ENCODE data around the gene PAK2. TPM values are rescaled to one million over a fixed set of nuclear protein-coding genes. Genes with fewer than 3 reads are reported as not detected.

Gene PAK2
- total and polyA plus RNA-seq, 4 experiments from 2014 or later: 29.1 to 97.4 (median 59.9) TPM

DNA sequence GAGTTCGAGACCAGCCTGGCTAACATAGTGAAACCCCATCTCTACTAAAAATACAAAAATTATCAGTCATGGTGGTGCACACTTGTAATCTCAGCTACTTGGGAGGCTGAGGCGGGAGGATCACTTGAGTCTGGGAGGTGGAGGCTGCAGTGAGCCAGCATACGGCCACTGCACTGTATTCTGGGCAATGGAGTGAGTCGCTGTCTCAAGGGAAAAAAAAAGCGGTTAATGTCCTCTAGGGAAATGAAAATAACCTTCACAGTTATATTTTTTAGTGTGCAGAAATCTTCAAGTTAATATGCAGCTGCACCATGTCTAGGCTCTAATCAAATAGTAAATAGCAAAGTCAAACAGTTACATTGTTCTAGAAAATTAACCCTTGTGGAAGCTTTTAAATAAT lies 42.4 kb upstream of the PAK2 start:
- Histone ChIP-seq H3K4me1 (ENCODE audit: insufficient read depth, low read length) (peaks cover 12% of the 10 kb centered on the region), H3K27ac (ENCODE audit: low read depth, low read length) (no peak overlapping the region), H3K9me3 (ENCODE audit: control insufficient read depth in 1 of 2, low read length in 2 of 2) (no peaks in the 10 kb centered on the region), H3K4me3 (ENCODE audit: low read length in 2 of 2) (no peak overlapping the region), H3K27me3 (ENCODE audit: insufficient read depth, low read length) (no peaks in the 10 kb centered on the region), H3K36me3 (ENCODE audit: insufficient read depth, low read length) (no peaks in the 10 kb centered on the region)
- H3K27ac Mint-ChIP-seq: no peak overlapping the region
- H3K36me3 Mint-ChIP-seq: no peaks in the 10 kb centered on the region
- no peaks in the 10 kb centered on the region for H3K9me3 Mint-ChIP-seq
- DNase-seq: no peak
- ChIA-PET POLR2A (ENCODE audit: partially characterized antibody) (no interaction called here), CTCF (ENCODE audit: partially characterized antibody) (interaction anchor here (1.4 to 1.8 kb wide), 4 partner anchors 12 to 169 kb away, joined by 3 to 9 read pairs (median 4); no protein-coding TSS in a partner anchor)
- intact Hi-C loops (cut with micrococcal nuclease): no loop called here
- no peak overlapping the region for H3K4me3 Mint-ChIP-seq
- peaks cover 0 to 2% (median 0%) of the 10 kb centered on the region in 4 donors for H3K4me1 Mint-ChIP-seq
- H3K27me3 Mint-ChIP-seq: no peaks in the 10 kb centered on the region

GRCh38 chr3:196699749-196700148 lies 39.9 kb upstream of the PAK2 start:
- Mint-ChIP-seq H3K27ac (peak overlapping the region in 1 of 7 donors; percentile 42), H3K36me3 (no peaks in the 10 kb centered on the region), H3K4me1 (no peaks in the 10 kb centered on the region), H3K4me3 (no peak overlapping the region), H3K9me3 (no peaks in the 10 kb centered on the region), H3K27me3 (peaks cover 0 to 1% of the 10 kb centered on the region in 2 donors)
- ChIA-PET POLR2A (ENCODE audit: partially characterized antibody) (no interaction called here), CTCF (ENCODE audit: partially characterized antibody) (no interaction called here)
- Histone ChIP-seq H3K4me3 (ENCODE audit: low read length in 2 of 2) (no peak overlapping the region), H3K27ac (ENCODE audit: low read depth, low read length) (no peak overlapping the region), H3K4me1 (ENCODE audit: insufficient read depth, low read length) (peaks cover 5% of the 10 kb centered on the region), H3K36me3 (ENCODE audit: insufficient read depth, low read length) (no peaks in the 10 kb centered on the region), H3K9me3 (ENCODE audit: control insufficient read depth in 1 of 2, low read length in 2 of 2) (no peaks in the 10 kb centered on the region), H3K27me3 (ENCODE audit: insufficient read depth, low read length) (no peaks in the 10 kb centered on the region)
- no peak for DNase-seq
- intact Hi-C loops (cut with micrococcal nuclease): no loop called here

DNA sequence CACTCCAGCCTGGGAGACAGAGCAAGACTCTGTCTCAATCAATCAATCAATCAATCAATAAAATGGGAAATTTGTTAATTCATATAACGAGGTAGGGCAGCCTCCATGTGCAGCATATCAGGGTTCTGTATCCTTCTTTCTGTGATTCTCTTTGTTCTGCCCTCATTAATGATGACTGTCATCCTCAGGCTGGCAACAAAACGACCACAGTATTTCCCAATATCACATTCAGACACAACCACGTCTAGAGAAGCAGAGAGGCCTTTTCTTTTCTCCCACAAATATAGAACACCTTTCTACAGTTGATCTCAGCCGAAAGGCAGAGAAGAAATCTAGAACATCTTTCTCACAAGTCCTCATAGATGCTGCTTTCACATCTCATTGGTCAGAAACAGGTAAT lies 38.9 kb upstream of the PAK2 start:
- H3K27ac ChIP-seq (ENCODE audit: low read depth, low read length): no peak overlapping the region
- no peaks in the 10 kb centered on the region for H3K4me1 ChIP-seq (ENCODE audit: insufficient read depth, low read length)
- Mint-ChIP-seq H3K27me3 (peaks cover 0 to 1% of the 10 kb centered on the region in 2 donors), H3K9me3 (no peaks in the 10 kb centered on the region), H3K36me3 (no peaks in the 10 kb centered on the region), H3K4me3 (no peak overlapping the region), H3K4me1 (no peaks in the 10 kb centered on the region), H3K27ac (no peak overlapping the region)
- ChIA-PET CTCF (ENCODE audit: partially characterized antibody) (no interaction called here), POLR2A (ENCODE audit: partially characterized antibody) (no interaction called here)
- no peaks in the 10 kb centered on the region for H3K9me3 ChIP-seq (ENCODE audit: control insufficient read depth in 1 of 2, low read length in 2 of 2)
- intact Hi-C loops (cut with micrococcal nuclease): no loop called here
- DNase-seq: no peak
- H3K4me3 ChIP-seq (ENCODE audit: low read length in 2 of 2): no peak overlapping the region
- no peaks in the 10 kb centered on the region for H3K36me3 ChIP-seq (ENCODE audit: insufficient read depth, low read length)
- no peaks in the 10 kb centered on the region for H3K27me3 ChIP-seq (ENCODE audit: insufficient read depth, low read length)

DNA sequence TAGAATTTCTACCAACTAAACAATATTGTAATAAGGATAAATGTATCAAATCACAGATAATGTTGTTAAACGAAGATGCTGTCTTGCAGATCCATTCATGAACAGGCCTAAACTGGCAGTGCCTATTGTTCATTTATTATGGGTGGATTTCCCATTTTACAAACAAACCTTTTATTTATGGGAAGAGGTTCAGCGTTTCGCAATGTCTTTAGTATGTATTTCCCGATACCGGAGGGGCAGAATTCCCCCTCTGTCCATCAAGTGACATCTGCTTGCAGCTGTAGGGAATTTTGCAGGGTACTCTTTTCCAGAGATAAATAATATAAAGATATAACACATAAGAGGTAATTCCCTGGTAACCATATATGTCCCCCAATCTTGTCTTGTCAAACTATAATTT lies 33.3 kb upstream of the PAK2 start:
- no peaks in the 10 kb centered on the region for H3K36me3 ChIP-seq (ENCODE audit: insufficient read depth, low read length)
- peaks cover 6% of the 10 kb centered on the region for H3K4me1 ChIP-seq (ENCODE audit: insufficient read depth, low read length)
- intact Hi-C loops (cut with micrococcal nuclease): no loop called here
- no peaks in the 10 kb centered on the region for H3K9me3 Mint-ChIP-seq
- H3K27ac ChIP-seq (ENCODE audit: low read depth, low read length): no peak overlapping the region
- peaks cover 0 to 1% of the 10 kb centered on the region in 2 donors for H3K27me3 Mint-ChIP-seq
- ChIA-PET POLR2A (ENCODE audit: partially characterized antibody) (no interaction called here), CTCF (ENCODE audit: partially characterized antibody) (interaction anchor here (1.0 kb wide), 1 partner anchor 36 kb away, joined by 3 read pairs; no protein-coding TSS in a partner anchor)
- peaks cover 0 to 5% of the 10 kb centered on the region in 2 donors for H3K36me3 Mint-ChIP-seq
- no peaks in the 10 kb centered on the region for H3K27me3 ChIP-seq (ENCODE audit: insufficient read depth, low read length)
- peaks cover 4 to 13% (median 8%) of the 10 kb centered on the region in 4 donors for H3K4me1 Mint-ChIP-seq
- H3K4me3 Mint-ChIP-seq: no peak overlapping the region
- DNase-seq: no peak
- no peak overlapping the region for H3K27ac Mint-ChIP-seq
- H3K9me3 ChIP-seq (ENCODE audit: control insufficient read depth in 1 of 2, low read length in 2 of 2): no peaks in the 10 kb centered on the region
- H3K4me3 ChIP-seq (ENCODE audit: low read length in 2 of 2): no peak overlapping the region

- H3K36me3 Mint-ChIP-seq: peaks cover 2 to 5% of the 10 kb centered on the region in 2 donors
- Histone ChIP-seq H3K27ac (ENCODE audit: low read depth, low read length) (no peak overlapping the region), H3K27me3 (ENCODE audit: insufficient read depth, low read length) (no peaks in the 10 kb centered on the region), H3K36me3 (ENCODE audit: insufficient read depth, low read length) (no peaks in the 10 kb centered on the region), H3K4me3 (ENCODE audit: low read length in 2 of 2) (no peak overlapping the region), H3K9me3 (ENCODE audit: control insufficient read depth in 1 of 2, low read length in 2 of 2) (no peaks in the 10 kb centered on the region), H3K4me1 (ENCODE audit: insufficient read depth, low read length) (peaks cover 10% of the 10 kb centered on the region)
- ChIA-PET CTCF (ENCODE audit: partially characterized antibody) (interaction anchor here (1.0 to 1.8 kb wide), 5 partner anchors 13 to 97 kb away, joined by 3 to 7 read pairs (median 4); no protein-coding TSS in a partner anchor), POLR2A (ENCODE audit: partially characterized antibody) (no interaction called here)
- no peak overlapping the region for H3K4me3 Mint-ChIP-seq
- no peaks in the 10 kb centered on the region for H3K9me3 Mint-ChIP-seq
- peaks cover 7 to 17% (median 12%) of the 10 kb centered on the region in 4 donors for H3K4me1 Mint-ChIP-seq
- DNase-seq: no peak
- H3K27ac Mint-ChIP-seq: peak overlapping the region in 1 of 7 donors; percentile 11
- peaks cover 0 to 1% of the 10 kb centered on the region in 2 donors for H3K27me3 Mint-ChIP-seq
- intact Hi-C loops (cut with micrococcal nuclease): no loop called here
Measured at GRCh38 chr3:196706731-196707130, 32.9 kb upstream of the PAK2 start.

- Mint-ChIP-seq H3K9me3 (no peaks in the 10 kb centered on the region), H3K27me3 (peaks cover 0 to 1% of the 10 kb centered on the region in 2 donors), H3K36me3 (peaks cover 4 to 5% of the 10 kb centered on the region in 2 donors), H3K27ac (no peak overlapping the region), H3K4me1 (peaks cover 8 to 18% (median 14%) of the 10 kb centered on the region in 4 donors), H3K4me3 (no peak overlapping the region)
- H3K27ac ChIP-seq (ENCODE audit: low read depth, low read length): no peak overlapping the region
- H3K36me3 ChIP-seq (ENCODE audit: insufficient read depth, low read length): no peaks in the 10 kb centered on the region
- no peak for DNase-seq
- H3K27me3 ChIP-seq (ENCODE audit: insufficient read depth, low read length): no peaks in the 10 kb centered on the region
- no peak overlapping the region for H3K4me3 ChIP-seq (ENCODE audit: low read length in 2 of 2)
- H3K9me3 ChIP-seq (ENCODE audit: control insufficient read depth in 1 of 2, low read length in 2 of 2): no peaks in the 10 kb centered on the region
- ChIA-PET POLR2A (ENCODE audit: partially characterized antibody) (interaction anchor here (2.9 kb wide), 1 partner anchor 33 kb away, joined by 8 read pairs; the partner anchor contains the start of gene PAK2), CTCF (ENCODE audit: partially characterized antibody) (interaction anchor here (1.0 to 1.8 kb wide), 7 partner anchors 14 to 169 kb away, joined by 3 to 7 read pairs (median 4); no protein-coding TSS in a partner anchor)
- intact Hi-C loops (cut with micrococcal nuclease): no loop called here
- peaks cover 10% of the 10 kb centered on the region for H3K4me1 ChIP-seq (ENCODE audit: insufficient read depth, low read length)
Measured at GRCh38 chr3:196707566-196707965, 32.1 kb upstream of the PAK2 start.

DNA sequence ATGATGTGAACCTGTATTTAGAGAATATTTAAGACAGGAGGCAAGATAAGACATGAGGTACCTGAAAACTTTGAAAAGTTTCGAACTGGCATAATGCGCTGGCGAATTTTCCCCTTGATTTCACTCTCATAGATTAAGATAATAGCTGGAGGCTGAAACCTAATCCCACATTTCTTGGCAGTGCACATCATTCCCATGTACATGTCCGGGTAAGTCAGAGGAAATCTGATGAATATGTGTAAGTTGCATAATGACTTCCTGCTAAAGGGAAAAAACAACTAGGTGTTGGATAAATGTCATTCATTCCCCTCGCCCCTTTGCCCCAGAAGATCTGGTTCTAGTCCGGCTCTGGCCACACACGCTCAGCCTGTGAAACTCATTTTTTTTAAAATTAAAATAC lies 31.2 kb upstream of the PAK2 start:
- Mint-ChIP-seq H3K4me3 (no peak overlapping the region), H3K4me1 (peaks cover 12 to 26% (median 20%) of the 10 kb centered on the region in 4 donors), H3K27ac (peak overlapping the region in 1 of 7 donors; percentile 29), H3K9me3 (no peaks in the 10 kb centered on the region), H3K36me3 (peaks cover 5 to 7% of the 10 kb centered on the region in 2 donors), H3K27me3 (no peaks in the 10 kb centered on the region)
- Histone ChIP-seq H3K27me3 (ENCODE audit: insufficient read depth, low read length) (no peaks in the 10 kb centered on the region), H3K27ac (ENCODE audit: low read depth, low read length) (no peak overlapping the region), H3K4me1 (ENCODE audit: insufficient read depth, low read length) (peaks cover 19% of the 10 kb centered on the region), H3K36me3 (ENCODE audit: insufficient read depth, low read length) (no peaks in the 10 kb centered on the region), H3K4me3 (ENCODE audit: low read length in 2 of 2) (no peak overlapping the region), H3K9me3 (ENCODE audit: control insufficient read depth in 1 of 2, low read length in 2 of 2) (no peaks in the 10 kb centered on the region)
- POLR2A ChIA-PET (ENCODE audit: partially characterized antibody): interaction anchor here (1.4 to 2.9 kb wide), 3 partner anchors 32 to 159 kb away, joined by 3 to 8 read pairs (median 4); partner anchors contain the start of genes PAK2 and SENP5
- intact Hi-C loops (cut with micrococcal nuclease): no loop called here
- CTCF ChIA-PET (ENCODE audit: partially characterized antibody): interaction anchor here (1.4 to 1.8 kb wide), 5 partner anchors 15 to 170 kb away, joined by 3 to 7 read pairs (median 4); no protein-coding TSS in a partner anchor
- no peak for DNase-seq
